NCI-H2227 (cell line): Measurements from ENCODE around the gene LAMC1.
A peak's percentile ranks its signal among the peaks of the same experiment; 100 is the strongest.

Experiments
- DNase-seq: peaks from one replicate; lab custom pipeline; 2025; ENCODE audit not compliant: unreplicated experiment; lab: John Stamatoyannopoulos, UW

The LAMC1 gene

GRCh38 chr1:183180634-183181056 is 157.4 kb downstream of the LAMC1 start:
- no peak for DNase-seq

- DNase-seq: peak; percentile 66
Observed at GRCh38 chr1:183185941-183186490, 162.8 kb downstream of the LAMC1 start, which contains the start of gene LAMC2. LAMC2 (plus strand) TSS chr1:183186264; CDS start chr1:183186353, 89 bp downstream.

GRCh38 chr1:183186841-183187240 is 163.6 kb downstream of the LAMC1 start:
- no peak for DNase-seq

GRCh38 chr1:183188240-183188639 is 165.0 kb downstream of the LAMC1 start:
- no peak for DNase-seq

GRCh38 chr1:183191833-183192232 is 168.6 kb downstream of the LAMC1 start:
- DNase-seq: no peak

GRCh38 chr1:183193963-183194525 is 170.8 kb downstream of the LAMC1 start:
- DNase-seq: no peak

GRCh38 chr1:183194527-183195141 is 171.4 kb downstream of the LAMC1 start:
- no peak for DNase-seq

GRCh38 chr1:183195142-183195574 is 171.9 kb downstream of the LAMC1 start:
- no peak for DNase-seq
